Activated T-cell treated with anti-CD3 and anti-CD28 coated beads, Interleukin-2, amount 50 U/mL, for 72 hours (primary cell): ENCODE results near the gene OXCT2. TPM values are rescaled to one million over a fixed set of nuclear protein-coding genes. Genes with fewer than 3 reads are reported as not detected.
A peak's percentile ranks its signal among the peaks of the same experiment; 100 is the strongest.

Experiments
- ATAC-seq, 2 donors: fragments of 150-1000 bp; cut with Tn5 transposase; replicated peaks in 1 of 2; 2 replicates each; pipeline ENCODE4 v1.10.0; 2021; ENCODE audit warnings: moderate library complexity in 2 of 2, mild to moderate bottlenecking in 1 of 2
- DNase-seq, 2 donors: peaks; one replicate each; pipeline ENCODE4 v3.0.0; 2021 to 2022; ENCODE audit warnings: mixed read lengths in 1 of 2
- H3K27ac Mint-ChIP-seq: one replicate; pipeline ENCODE4 v1.8.0; 2022; ENCODE audit warnings: mild to moderate bottlenecking, moderate library complexity, mixed read lengths
- H3K27me3 Mint-ChIP-seq: one replicate; pipeline ENCODE4 v1.8.0; 2022; ENCODE audit warnings: low read depth, mixed read lengths
- H3K36me3 Mint-ChIP-seq, 2 donors: one replicate each; pipeline ENCODE4 v1.8.0; 2022; ENCODE audit warnings: mixed read lengths in 2 of 2, mild to moderate bottlenecking in 1 of 2; ENCODE audit not compliant: insufficient read depth in 2 of 2
- H3K4me1 Mint-ChIP-seq: one replicate; pipeline ENCODE4 v1.8.0; 2022; ENCODE audit warnings: low read depth, mixed read lengths
- H3K4me3 Mint-ChIP-seq, 2 donors: one replicate each; pipeline ENCODE4 v1.8.0; 2022; ENCODE audit warnings: mild to moderate bottlenecking in 2 of 2, mixed read lengths in 2 of 2, moderate library complexity in 2 of 2
- H3K9me3 Mint-ChIP-seq, 2 donors: one replicate each; pipeline ENCODE4 v1.8.0; 2022; ENCODE audit warnings: mixed read lengths in 2 of 2
- total RNA-seq, 2 donors: library from RNA; stranded (reverse); gene quantifications; one replicate each; pipeline ENCODE4 v1.2.3, GENCODE V29; 2022

Gene OXCT2
- total RNA-seq, 2 donors from 2014 or later: 2.9 TPM

- Mint-ChIP-seq H3K27ac (no peak overlapping the region), H3K27me3 (peaks cover 80% of the 10 kb centered on the region)
- no peak for ATAC-seq
Measured at GRCh38 chr1:39727932-39728317, 43.2 kb downstream of the OXCT2 start.

DNA sequence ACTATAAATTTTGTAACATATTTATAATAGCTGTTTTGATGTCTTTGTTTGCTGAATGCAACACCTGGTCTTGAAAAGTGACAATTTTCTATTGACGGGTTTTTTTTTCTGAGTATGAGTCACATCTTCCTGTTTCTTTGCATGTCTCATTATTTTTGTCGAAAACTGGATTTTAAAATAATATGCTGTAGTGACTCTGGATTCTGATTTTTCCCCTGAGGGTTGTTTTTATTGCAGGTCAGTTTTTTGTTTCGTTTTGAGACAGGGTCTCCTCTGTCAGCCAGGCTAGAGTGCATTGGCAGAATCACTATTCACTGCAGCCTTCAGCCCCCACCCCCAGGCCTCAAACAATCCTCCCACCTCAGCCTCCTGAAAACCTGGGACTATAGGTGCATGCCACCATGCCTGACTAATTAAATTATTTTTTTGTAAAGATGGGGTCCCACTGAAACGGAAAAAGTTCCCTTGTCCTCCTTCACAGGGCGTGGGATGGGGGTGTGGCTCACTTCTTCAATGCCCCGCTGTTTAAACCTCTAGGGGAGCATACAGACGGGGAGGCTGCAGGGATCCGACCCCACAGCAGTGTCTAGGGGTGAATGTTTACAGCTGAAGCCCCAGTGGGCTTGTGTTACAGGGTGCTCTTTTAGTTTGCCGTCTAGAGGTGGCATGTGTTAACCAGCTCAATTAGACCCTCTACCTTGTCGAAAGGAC, 43.8 kb downstream of the OXCT2 start:
- H3K36me3 Mint-ChIP-seq: no peaks in the 10 kb centered on the region
- ATAC-seq (peak; percentile 19 to 37), DNase-seq (no peak)
- H3K9me3 Mint-ChIP-seq: no peaks in the 10 kb centered on the region
- H3K4me1 Mint-ChIP-seq: peaks cover 32% of the 10 kb centered on the region
- peaks cover 74% of the 10 kb centered on the region for H3K27me3 Mint-ChIP-seq
- H3K27ac Mint-ChIP-seq: no peak overlapping the region
- peak overlapping the region; percentile 47 for H3K4me3 Mint-ChIP-seq

More at GRCh38 chr1:39727932-39728317, 43.2 kb downstream of the OXCT2 start:
- DNase-seq: no peak
- Mint-ChIP-seq H3K4me1 (peaks cover 32% of the 10 kb centered on the region), H3K4me3 (peak overlapping the region in 1 of 2 donors; percentile 47), H3K9me3 (no peaks in the 10 kb centered on the region), H3K36me3 (no peaks in the 10 kb centered on the region)

- Mint-ChIP-seq H3K27ac (no peak overlapping the region), H3K4me1 (peaks cover 32% of the 10 kb centered on the region), H3K4me3 (no peak overlapping the region), H3K9me3 (no peaks in the 10 kb centered on the region), H3K36me3 (no peaks in the 10 kb centered on the region), H3K27me3 (peaks cover 77% of the 10 kb centered on the region)
- DNase-seq: no peak
- ATAC-seq: no peak
Measured at GRCh38 chr1:39726600-39726999, 44.5 kb downstream of the OXCT2 start.

- peaks cover 58% of the 10 kb centered on the region for H3K27me3 Mint-ChIP-seq
- H3K4me3 Mint-ChIP-seq: no peak overlapping the region
- ATAC-seq (no peak), DNase-seq (no peak)
- no peak overlapping the region for H3K27ac Mint-ChIP-seq
- no peaks in the 10 kb centered on the region for H3K36me3 Mint-ChIP-seq
- H3K4me1 Mint-ChIP-seq: peaks cover 9% of the 10 kb centered on the region
- no peaks in the 10 kb centered on the region for H3K9me3 Mint-ChIP-seq
Measured at GRCh38 chr1:39722495-39722894, 48.7 kb downstream of the OXCT2 start.

DNA sequence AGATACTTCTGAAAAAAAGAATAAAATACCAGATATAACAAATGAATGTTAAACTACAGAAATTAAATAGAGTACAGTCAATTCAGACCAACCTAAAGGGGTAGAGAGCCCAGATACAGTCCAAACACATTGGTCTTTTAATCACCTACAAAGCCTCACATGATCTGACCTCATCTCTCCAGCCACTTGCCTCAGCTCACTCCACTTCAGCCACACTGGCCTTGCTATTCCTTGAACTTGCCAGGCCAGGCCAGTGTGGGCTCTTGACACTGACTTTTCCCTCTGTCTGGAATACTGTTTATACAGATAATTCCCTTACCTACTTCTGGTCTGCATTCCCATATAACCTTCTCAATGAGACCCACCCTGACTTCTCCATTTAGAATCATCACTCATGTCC, 49.5 kb downstream of the OXCT2 start:
- Mint-ChIP-seq H3K4me1 (peaks cover 1% of the 10 kb centered on the region), H3K27ac (no peak overlapping the region), H3K27me3 (peaks cover 54% of the 10 kb centered on the region), H3K9me3 (no peaks in the 10 kb centered on the region), H3K4me3 (no peak overlapping the region), H3K36me3 (no peaks in the 10 kb centered on the region)
- no peak for DNase-seq
- no peak for ATAC-seq

DNA sequence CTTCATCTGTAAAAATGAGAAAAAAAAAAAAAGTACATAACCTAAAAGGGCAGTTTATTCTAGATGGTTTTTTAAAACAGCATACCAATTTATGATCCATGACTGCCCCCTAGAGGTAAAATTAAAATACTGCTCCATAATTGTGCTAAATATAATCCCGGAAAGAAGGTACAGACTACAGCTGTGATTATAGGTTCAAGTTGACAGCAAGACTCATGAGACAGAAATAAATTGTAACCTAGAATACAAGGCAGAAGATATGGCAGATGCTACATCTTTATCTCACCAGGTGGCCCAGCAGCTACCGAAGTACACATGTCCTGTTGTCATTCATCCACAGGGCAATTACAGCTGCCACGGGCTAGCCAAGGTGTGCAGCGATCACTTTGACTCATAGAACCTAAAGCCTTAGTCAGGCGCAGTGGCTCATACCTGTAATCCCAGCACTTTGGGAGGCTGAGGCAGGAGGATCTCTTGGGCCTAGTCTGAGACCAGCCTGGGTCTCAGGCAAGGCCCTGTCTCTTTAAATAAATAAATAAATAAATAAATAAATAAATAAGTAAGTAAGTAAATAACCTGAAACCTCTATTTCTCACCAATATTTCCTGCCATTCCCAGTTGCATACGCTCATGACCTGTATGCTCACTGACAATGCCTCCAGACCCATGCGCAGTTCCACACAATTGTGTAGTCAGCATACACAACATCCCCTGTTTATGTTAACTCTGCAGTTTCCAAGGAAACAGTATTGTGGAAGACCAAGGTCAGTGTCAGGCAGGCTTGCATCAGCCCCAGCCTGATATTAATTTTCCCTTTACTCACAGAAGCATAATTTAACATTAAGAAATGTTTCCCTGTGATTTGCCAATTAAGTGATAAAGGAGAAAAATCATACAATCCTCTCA, 50.8 kb downstream of the OXCT2 start:
- Mint-ChIP-seq H3K36me3 (no peaks in the 10 kb centered on the region), H3K9me3 (no peaks in the 10 kb centered on the region), H3K27ac (no peak overlapping the region), H3K4me1 (no peaks in the 10 kb centered on the region), H3K27me3 (peaks cover 48% of the 10 kb centered on the region), H3K4me3 (no peak overlapping the region)
- DNase-seq: no peak
- ATAC-seq: peak; percentile 61 to 66

Other genes with a start within 250 kb of the OXCT2 start
- 100 to 1,000 TPM; 333 to 424 TPM for gene PABPC4, start 194.6 kb downstream of the OXCT2 start, total RNA-seq
- gene HEYL, start 131.7 kb downstream of the OXCT2 start, total RNA-seq: under 1 TPM; 0.32 to 0.89 TPM
- gene NT5C1A, start 99.2 kb downstream of the OXCT2 start, total RNA-seq: under 1 TPM in 1 of 2 donors, not detected in 1; 0.29 TPM
- gene HPCAL4, start 79.9 kb downstream of the OXCT2 start, total RNA-seq: under 1 TPM; 0.35 to 0.86 TPM
- 10 to 100 TPM; 47.3 to 54.6 TPM for gene PPIE, start 32.5 kb downstream of the OXCT2 start, total RNA-seq
- gene BMP8B, start 17.5 kb upstream of the OXCT2 start, total RNA-seq: 1 to 10 TPM in 1 of 2 donors, under 1 TPM in 1; 0.69 to 1.5 TPM
- gene TRIT1, start 112.2 kb upstream of the OXCT2 start, total RNA-seq: 10 to 100 TPM; 20.5 to 22.6 TPM
- gene MYCL, start 130.6 kb upstream of the OXCT2 start, total RNA-seq: under 1 TPM; 0.30 to 0.70 TPM
- 1 to 10 TPM; 7.2 to 9.5 TPM for gene MFSD2A, start 183.8 kb upstream of the OXCT2 start, total RNA-seq